GM21619 (cell line): Measurements from ENCODE around the gene MYLK.

Experiments
- ATAC-seq: cut with Tn5 transposase; IDR thresholded peaks from one replicate; pipeline ENCODE4 v1.9.1; 2021; ENCODE audit not compliant: unreplicated experiment

The MYLK gene

GRCh38 chr3:123795471-123796251, 88.5 kb downstream of the MYLK start:
- ATAC-seq: no peak

GRCh38 chr3:123793425-123793824, 90.7 kb downstream of the MYLK start:
- no peak for ATAC-seq

- no peak for ATAC-seq
These were observed 91.5 kb downstream of the MYLK start for GRCh38 chr3:123792473-123793201.

- ATAC-seq: no peak
These were observed 92.2 kb downstream of the MYLK start for GRCh38 chr3:123791898-123792297.

GRCh38 chr3:123791417-123791816, 92.7 kb downstream of the MYLK start:
- no peak for ATAC-seq

GRCh38 chr3:123791073-123791370, 93.1 kb downstream of the MYLK start:
- ATAC-seq: no peak

- no peak for ATAC-seq
These were observed 93.7 kb downstream of the MYLK start for GRCh38 chr3:123790254-123791072.

- no peak for ATAC-seq
These were observed 94.4 kb downstream of the MYLK start for GRCh38 chr3:123789760-123790159.

GRCh38 chr3:123789160-123789559, 95.0 kb downstream of the MYLK start:
- no peak for ATAC-seq

GRCh38 chr3:123788710-123789109, 95.4 kb downstream of the MYLK start:
- no peak for ATAC-seq

- ATAC-seq: no peak
These were observed 97.0 kb downstream of the MYLK start for GRCh38 chr3:123787133-123787532.

GRCh38 chr3:123785602-123786001, 98.5 kb downstream of the MYLK start:
- ATAC-seq: no peak

GRCh38 chr3:123783811-123784210, 100.3 kb downstream of the MYLK start:
- no peak for ATAC-seq

- ATAC-seq: no peak
These were observed 101.0 kb downstream of the MYLK start for GRCh38 chr3:123783050-123783689.

GRCh38 chr3:123782488-123782887, 101.6 kb downstream of the MYLK start:
- ATAC-seq: no peak

GRCh38 chr3:123781571-123782275, 102.4 kb downstream of the MYLK start:
- no peak for ATAC-seq

GRCh38 chr3:123781138-123781537, 103.0 kb downstream of the MYLK start:
- ATAC-seq: no peak

GRCh38 chr3:123780656-123781055, 103.5 kb downstream of the MYLK start:
- ATAC-seq: no peak

GRCh38 chr3:123779655-123780231, 104.4 kb downstream of the MYLK start:
- no peak for ATAC-seq

GRCh38 chr3:123778991-123779622, 105.0 kb downstream of the MYLK start:
- no peak for ATAC-seq
